ENCODE data around the gene KRT3. TPM values are rescaled to one million over a fixed set of nuclear protein-coding genes. Genes with fewer than 3 reads are reported as not detected.

The KRT3 gene
- not detected in 2 replicates for total RNA-seq (2022)
- not detected for Bru-seq, nascent RNA
- not detected for BruChase-seq, experiment 1, labeled RNA remaining after a 6-hour chase
- BruChase-seq, experiment 2, labeled RNA remaining after a 2-hour chase = not detected
- long read RNA-seq = 0 reads

DNA sequence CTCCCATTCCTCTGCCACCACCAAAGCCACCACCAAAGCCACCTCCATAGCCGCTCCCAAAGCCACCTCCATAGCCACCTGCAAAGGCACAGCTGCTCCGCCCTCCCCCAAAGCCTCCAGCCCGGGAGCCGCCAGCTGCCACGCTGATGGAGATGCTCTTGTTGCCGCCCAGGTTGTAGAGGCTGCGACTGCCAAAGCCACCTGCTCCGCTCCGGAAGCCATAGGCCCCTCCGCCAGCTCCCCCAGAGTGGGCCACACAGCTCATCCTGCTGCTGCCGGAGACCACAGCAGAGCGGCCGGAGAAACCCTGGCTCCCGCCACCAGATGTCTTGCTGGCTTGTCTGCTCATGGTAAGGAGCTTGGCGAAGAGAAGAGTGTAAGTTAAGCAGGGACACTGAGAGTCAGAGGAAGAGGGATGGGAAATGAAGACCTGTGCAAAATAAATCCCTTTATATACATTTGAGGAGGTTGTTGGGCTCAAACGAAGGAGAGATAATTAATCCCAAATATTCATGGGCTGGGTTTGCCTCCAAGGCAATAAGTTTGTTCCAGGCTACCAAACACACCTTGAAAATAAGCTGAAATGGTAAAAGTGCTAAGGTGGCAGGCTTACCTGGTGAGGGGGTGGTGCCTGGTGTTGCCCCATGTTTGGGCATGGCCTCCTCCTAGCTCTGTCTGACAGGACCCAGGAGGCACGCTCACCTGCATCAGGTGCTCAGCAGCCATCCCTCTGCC is at the start of gene KRT3:
Gene KRT3, minus strand, starts transcription at position 424 of the 735 bp plus-strand sequence. Its CDS starts 75 bp downstream, at position 349.
- Mint-ChIP-seq H3K4me3 (ENCODE audit: unreplicated experiment) (no peak within 1 kb of the TSS), H3K27ac (ENCODE audit: low read depth, unreplicated experiment) (no peak within 1 kb of the TSS), H3K9me3 (ENCODE audit: unreplicated experiment) (no peaks in the 10 kb centered on the region), H3K4me1 (ENCODE audit: insufficient read depth, unreplicated experiment) (peaks cover 27% of the 10 kb centered on the region), H3K27me3 (ENCODE audit: insufficient read depth, unreplicated experiment) (no peaks in the 10 kb centered on the region), H3K36me3 (ENCODE audit: insufficient read depth, unreplicated experiment) (no peaks in the 10 kb centered on the region)
- ChIA-PET CTCF (interaction anchor here (1.6 kb wide), 1 partner anchor 213 kb away, joined by 4 read pairs; no protein-coding TSS in a partner anchor), POLR2A (no interaction called here)
- BruUV-seq (replicated peaks) = no TSS peak
- intact Hi-C loops (cut with micrococcal nuclease) = no loop called here
- TF ChIP-seq, protein P1, sequence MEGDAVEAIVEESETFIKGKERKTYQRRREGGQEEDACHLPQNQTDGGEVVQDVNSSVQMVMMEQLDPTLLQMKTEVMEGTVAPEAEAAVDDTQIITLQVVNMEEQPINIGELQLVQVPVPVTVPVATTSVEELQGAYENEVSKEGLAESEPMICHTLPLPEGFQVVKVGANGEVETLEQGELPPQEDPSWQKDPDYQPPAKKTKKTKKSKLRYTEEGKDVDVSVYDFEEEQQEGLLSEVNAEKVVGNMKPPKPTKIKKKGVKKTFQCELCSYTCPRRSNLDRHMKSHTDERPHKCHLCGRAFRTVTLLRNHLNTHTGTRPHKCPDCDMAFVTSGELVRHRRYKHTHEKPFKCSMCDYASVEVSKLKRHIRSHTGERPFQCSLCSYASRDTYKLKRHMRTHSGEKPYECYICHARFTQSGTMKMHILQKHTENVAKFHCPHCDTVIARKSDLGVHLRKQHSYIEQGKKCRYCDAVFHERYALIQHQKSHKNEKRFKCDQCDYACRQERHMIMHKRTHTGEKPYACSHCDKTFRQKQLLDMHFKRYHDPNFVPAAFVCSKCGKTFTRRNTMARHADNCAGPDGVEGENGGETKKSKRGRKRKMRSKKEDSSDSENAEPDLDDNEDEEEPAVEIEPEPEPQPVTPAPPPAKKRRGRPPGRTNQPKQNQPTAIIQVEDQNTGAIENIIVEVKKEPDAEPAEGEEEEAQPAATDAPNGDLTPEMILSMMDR (IDR thresholded peaks at IDR 0.05; ENCODE audit: unreplicated experiment) = no peak
- DNase-seq (ENCODE audit: unreplicated experiment) = no peak

GRCh38 chr12:52844386-52844785 is 48.5 kb upstream of the KRT3 start:
- intact Hi-C loops (cut with micrococcal nuclease) = no loop called here
- BruUV-seq (replicated peaks) = no TSS peak
- no peaks in the 10 kb centered on the region for H3K4me1 Mint-ChIP-seq (ENCODE audit: insufficient read depth, unreplicated experiment)
- TF ChIP-seq, protein P1 (IDR thresholded peaks at IDR 0.05; ENCODE audit: unreplicated experiment) = no peak
- H3K27ac Mint-ChIP-seq (ENCODE audit: low read depth, unreplicated experiment) = no peak overlapping the region
- CTCF ChIA-PET = interaction anchor here (0.7 kb wide), 2 partner anchors 31 to 55 kb away, joined by 3 to 6 read pairs; partner anchors contain the start of gene KRT4
- H3K27me3 Mint-ChIP-seq (ENCODE audit: insufficient read depth, unreplicated experiment) = peaks cover 32% of the 10 kb centered on the region
- no peak overlapping the region for H3K4me3 Mint-ChIP-seq (ENCODE audit: unreplicated experiment)
- no peaks in the 10 kb centered on the region for H3K36me3 Mint-ChIP-seq (ENCODE audit: insufficient read depth, unreplicated experiment)
- H3K9me3 Mint-ChIP-seq (ENCODE audit: unreplicated experiment) = peaks cover 8% of the 10 kb centered on the region
- POLR2A ChIA-PET = no interaction called here
- DNase-seq (ENCODE audit: unreplicated experiment) = no peak

GRCh38 chr12:52839436-52840105 is 43.7 kb upstream of the KRT3 start:
- no TSS peak for BruUV-seq (replicated peaks)

More at GRCh38 chr12:52839436-52840105, 43.7 kb upstream of the KRT3 start:
- no peak overlapping the region for H3K4me3 Mint-ChIP-seq (ENCODE audit: unreplicated experiment)
- CTCF ChIA-PET = interaction anchor here (0.6 to 0.7 kb wide), 2 partner anchors 87 to 1288 kb away, joined by 3 read pairs; no protein-coding TSS in a partner anchor
- POLR2A ChIA-PET = no interaction called here
- intact Hi-C loops (cut with micrococcal nuclease) = no loop called here
- no peak for DNase-seq (ENCODE audit: unreplicated experiment)
- TF ChIP-seq, protein P1 (IDR thresholded peaks at IDR 0.05; ENCODE audit: unreplicated experiment) = no peak
- no peaks in the 10 kb centered on the region for H3K9me3 Mint-ChIP-seq (ENCODE audit: unreplicated experiment)
- no peak overlapping the region for H3K27ac Mint-ChIP-seq (ENCODE audit: low read depth, unreplicated experiment)
- peaks cover 10% of the 10 kb centered on the region for H3K4me1 Mint-ChIP-seq (ENCODE audit: insufficient read depth, unreplicated experiment)
- no peaks in the 10 kb centered on the region for H3K36me3 Mint-ChIP-seq (ENCODE audit: insufficient read depth, unreplicated experiment)
- H3K27me3 Mint-ChIP-seq (ENCODE audit: insufficient read depth, unreplicated experiment) = peaks cover 35% of the 10 kb centered on the region

Data from MCF 10A (cell line).